Type B pancreatic cell (in vitro differentiated cells): ENCODE results near the gene INHBB. TPM values are rescaled to one million over a fixed set of nuclear protein-coding genes. Genes with fewer than 3 reads are reported as not detected.

Source experiments
- DNase-seq: peaks from one replicate; pipeline ENCODE4 v3.0.0; 2021; ENCODE audit warnings: mixed read lengths; ENCODE audit not compliant: unreplicated experiment; ENCODE audit errors: extremely low spot score
- H3K27ac Mint-ChIP-seq: 2 replicates; pipeline ENCODE4 v1.8.0; 2021; ENCODE audit warnings: mild to moderate bottlenecking, mixed read lengths
- H3K27me3 Mint-ChIP-seq: 2 replicates; pipeline ENCODE4 v1.8.0; 2021; ENCODE audit warnings: mixed read lengths
- H3K36me3 Mint-ChIP-seq: 2 replicates; pipeline ENCODE4 v1.8.0; 2021; ENCODE audit warnings: mixed read lengths
- H3K4me1 Mint-ChIP-seq: one replicate; pipeline ENCODE4 v1.8.0; 2021; ENCODE audit warnings: mixed read lengths; ENCODE audit not compliant: unreplicated experiment
- H3K4me3 Mint-ChIP-seq: 2 replicates; pipeline ENCODE4 v1.8.0; 2021; ENCODE audit warnings: mild to moderate bottlenecking, mixed read lengths
- H3K9me3 Mint-ChIP-seq: 2 replicates; pipeline ENCODE4 v1.8.0; 2021; ENCODE audit warnings: mixed read lengths
- CTCF ChIP-seq: fragments of 200-600 bp; sonication (generic); conservative IDR thresholded peaks from 2 replicates; pipeline ENCODE4 v1.5.0; 2021; ENCODE audit warnings: antibody characterized with exemption, mild to moderate bottlenecking
- total RNA-seq: library from RNA; stranded (reverse); gene quantifications from 2 replicates; pipeline ENCODE4 v1.2.1, GENCODE V29; 2021; ENCODE audit warnings: low replicate concordance

Gene INHBB
- total RNA-seq, 1 donor from 2014 or later: 7.5 TPM

GRCh38 chr2:120394764-120395163, 48.8 kb downstream of the INHBB start:
- Mint-ChIP-seq H3K27ac (no peak overlapping the region), H3K27me3 (peaks cover 11% of the 10 kb centered on the region), H3K36me3 (no peaks in the 10 kb centered on the region), H3K4me3 (no peak overlapping the region), H3K4me1 (peaks cover 5% of the 10 kb centered on the region), H3K9me3 (no peaks in the 10 kb centered on the region)
- peak; percentile 57 for DNase-seq
- TF ChIP-seq CTCF: no peak

GRCh38 chr2:120395221-120396012, 49.5 kb downstream of the INHBB start:
- Mint-ChIP-seq H3K27me3 (peaks cover 8% of the 10 kb centered on the region), H3K36me3 (no peaks in the 10 kb centered on the region), H3K4me3 (no peak overlapping the region), H3K4me1 (peaks cover 5% of the 10 kb centered on the region), H3K27ac (no peak overlapping the region), H3K9me3 (no peaks in the 10 kb centered on the region)
- DNase-seq: peak; percentile 65
- no peak for TF ChIP-seq CTCF

DNA sequence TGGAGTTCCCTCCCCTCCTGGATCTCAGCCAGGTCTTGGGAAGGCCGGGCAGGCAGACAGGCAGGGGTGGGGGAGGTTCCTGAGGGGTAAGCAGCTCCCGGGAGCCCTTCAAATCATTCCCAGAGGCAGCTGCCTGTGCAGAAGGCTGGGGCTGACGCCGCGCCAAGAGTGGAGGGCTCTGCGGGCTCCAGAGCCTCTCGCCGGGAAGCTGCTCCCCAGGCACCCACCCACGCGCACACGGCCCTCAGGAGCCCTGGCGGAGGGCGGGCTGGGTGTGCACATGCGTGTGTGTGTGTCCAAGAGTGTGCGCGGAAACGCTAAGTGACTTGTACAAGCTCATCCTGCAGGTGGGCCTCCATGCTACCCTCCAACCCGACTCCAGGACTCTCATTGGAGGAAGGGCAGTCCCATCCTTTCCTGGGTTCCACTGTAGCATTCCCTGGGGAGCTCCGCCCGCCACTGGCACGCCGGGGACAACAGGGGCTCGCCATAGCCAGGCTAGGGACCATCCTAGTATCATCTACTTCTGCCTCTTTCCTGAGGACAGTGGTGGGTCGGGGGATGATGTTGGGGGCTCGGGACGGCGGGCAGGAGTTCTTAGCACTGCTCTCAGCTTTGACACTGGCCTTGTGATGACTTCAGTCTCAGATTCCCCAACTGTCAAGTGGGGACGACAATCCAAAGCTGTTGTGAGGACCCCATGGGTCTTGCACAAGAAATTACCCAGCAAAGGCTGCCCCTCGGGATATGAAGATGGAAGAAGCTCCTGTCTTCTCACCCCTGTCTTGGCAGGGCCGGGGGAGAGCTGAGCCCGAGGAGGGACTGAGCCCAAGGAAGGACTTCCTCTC, 50.3 kb downstream of the INHBB start:
- Mint-ChIP-seq H3K27me3 (peaks cover 8% of the 10 kb centered on the region), H3K4me1 (peaks cover 5% of the 10 kb centered on the region), H3K36me3 (no peaks in the 10 kb centered on the region), H3K27ac (no peak overlapping the region), H3K9me3 (no peaks in the 10 kb centered on the region), H3K4me3 (no peak overlapping the region)
- DNase-seq: peak; percentile 59
- TF ChIP-seq CTCF: no peak

DNA sequence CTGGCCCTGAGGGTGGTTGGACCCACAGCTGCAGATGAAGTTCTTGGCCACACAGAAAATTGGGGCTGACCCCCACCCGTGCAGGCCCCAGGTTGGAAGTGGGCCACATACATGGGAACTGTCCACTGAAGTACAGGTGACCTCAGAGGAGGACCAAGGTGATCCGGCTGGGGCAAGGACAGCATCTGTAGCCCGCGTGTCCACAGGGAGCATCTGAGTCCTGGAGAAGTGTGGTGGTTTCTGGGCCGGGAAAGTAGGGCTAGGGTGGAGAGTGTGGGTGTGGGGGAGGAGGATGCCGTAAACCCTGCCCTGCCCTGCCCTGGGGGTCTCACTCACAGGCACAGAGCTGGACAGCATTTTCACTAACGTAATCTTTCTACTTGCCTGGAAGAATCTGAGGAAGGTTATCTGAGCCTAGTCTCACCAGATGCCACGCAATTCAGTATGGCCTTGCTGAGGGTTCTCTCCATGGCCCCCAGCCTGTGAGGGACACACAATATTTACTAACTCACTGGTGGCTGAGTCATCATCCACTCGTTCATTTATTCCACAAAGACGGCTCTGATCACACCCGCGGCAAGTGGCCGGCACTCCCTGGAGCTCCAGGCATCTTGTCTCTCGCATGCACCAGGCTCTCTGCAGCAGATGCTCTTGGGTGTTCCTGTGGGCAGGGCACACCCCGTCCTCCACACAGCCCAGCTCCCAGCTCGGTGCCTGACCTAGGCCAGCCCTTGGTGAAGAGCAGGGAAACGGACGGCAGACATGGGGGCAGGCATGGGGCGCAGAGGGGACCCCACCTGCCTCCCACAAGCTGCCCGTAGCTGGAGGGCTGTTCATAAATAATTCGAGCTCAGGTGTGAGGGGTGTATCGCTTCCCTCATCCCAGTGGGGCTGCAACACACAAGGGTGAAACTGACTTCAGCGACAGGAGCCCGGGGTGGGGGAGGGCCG, 51.2 kb downstream of the INHBB start:
- H3K36me3 Mint-ChIP-seq: no peaks in the 10 kb centered on the region
- no peak for TF ChIP-seq CTCF
- no peaks in the 10 kb centered on the region for H3K9me3 Mint-ChIP-seq
- peak overlapping the region; percentile 5 for H3K27ac Mint-ChIP-seq
- DNase-seq: peak; percentile 53
- peaks cover 8% of the 10 kb centered on the region for H3K27me3 Mint-ChIP-seq
- H3K4me3 Mint-ChIP-seq: no peak overlapping the region
- peaks cover 8% of the 10 kb centered on the region for H3K4me1 Mint-ChIP-seq
